GM12801 (cell line): Measurements from ENCODE around the gene RAP1GAP2.

Experiments used
- CTCF ChIP-seq: IDR thresholded peaks from one replicate; pipeline ENCODE4 v1.5.1; 2011; ENCODE audit warnings: control low read depth; ENCODE audit not compliant: insufficient read length; ENCODE audit errors: extremely low read depth

Gene RAP1GAP2

DNA sequence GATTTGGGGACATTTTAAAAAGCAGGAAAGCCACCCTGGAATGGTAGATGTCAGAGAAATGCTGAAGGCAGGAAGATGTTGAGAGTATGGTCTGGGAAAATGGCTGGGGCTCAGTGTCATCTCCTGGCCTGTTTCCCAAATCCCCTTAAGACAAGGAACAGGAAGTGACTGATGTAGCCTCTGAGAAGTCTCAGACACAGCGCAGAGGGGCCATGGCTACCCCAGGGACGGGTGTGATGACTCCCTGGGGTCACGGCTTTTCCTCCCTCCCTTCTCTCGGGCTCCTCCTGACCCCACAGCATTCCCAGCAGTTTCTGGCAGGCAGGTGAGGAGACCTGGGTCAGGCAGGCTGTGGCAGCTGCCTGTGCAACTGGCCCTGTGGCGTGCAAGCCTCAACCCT, 45.4 kb downstream of the RAP1GAP2 start:
- no peak for TF ChIP-seq CTCF

- TF ChIP-seq CTCF = no peak
These were observed 46.2 kb downstream of the RAP1GAP2 start for GRCh38 chr17:2842464-2842863.

GRCh38 chr17:2844416-2844815, 48.2 kb downstream of the RAP1GAP2 start:
- no peak for TF ChIP-seq CTCF

GRCh38 chr17:2847381-2848333, 51.4 kb downstream of the RAP1GAP2 start:
- no peak for TF ChIP-seq CTCF

DNA sequence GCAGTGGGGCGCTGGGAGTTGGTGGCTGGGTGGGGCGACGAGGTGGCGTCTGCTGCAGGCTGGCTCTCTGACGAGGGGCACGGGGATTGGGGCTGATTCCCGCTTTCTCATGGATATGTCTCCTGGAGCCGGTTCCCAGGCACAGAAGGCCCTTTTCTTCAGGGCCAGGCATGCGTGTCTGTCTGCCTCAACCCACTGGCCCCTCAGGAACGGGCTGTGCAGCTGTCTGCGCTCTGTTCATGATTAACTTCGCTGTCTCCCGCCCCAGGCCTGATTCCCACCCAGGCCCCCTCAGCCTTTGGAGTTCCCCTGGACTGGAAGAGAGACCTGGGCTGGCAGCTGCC, 53.1 kb downstream of the RAP1GAP2 start:
- TF ChIP-seq CTCF = no peak

DNA sequence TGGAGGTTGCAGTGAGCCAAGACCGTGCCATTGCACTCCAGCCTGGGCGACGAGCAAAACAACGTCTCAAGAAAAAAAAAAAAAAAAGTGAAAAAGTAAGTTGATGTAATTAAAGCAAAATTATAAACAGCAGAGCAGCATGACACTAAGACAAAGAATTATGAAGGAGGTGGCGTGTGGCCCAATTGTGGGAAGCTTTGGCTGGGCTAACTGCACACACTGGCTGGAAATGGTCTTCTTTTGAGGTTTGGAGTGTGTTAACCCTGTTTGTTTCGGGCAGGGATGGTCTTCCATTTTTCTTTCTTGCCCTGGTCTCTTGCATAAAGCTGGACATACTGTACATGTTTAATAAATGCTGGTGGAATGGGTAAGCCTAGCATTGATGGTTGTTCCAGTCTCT, 54.8 kb downstream of the RAP1GAP2 start:
- no peak for TF ChIP-seq CTCF

DNA sequence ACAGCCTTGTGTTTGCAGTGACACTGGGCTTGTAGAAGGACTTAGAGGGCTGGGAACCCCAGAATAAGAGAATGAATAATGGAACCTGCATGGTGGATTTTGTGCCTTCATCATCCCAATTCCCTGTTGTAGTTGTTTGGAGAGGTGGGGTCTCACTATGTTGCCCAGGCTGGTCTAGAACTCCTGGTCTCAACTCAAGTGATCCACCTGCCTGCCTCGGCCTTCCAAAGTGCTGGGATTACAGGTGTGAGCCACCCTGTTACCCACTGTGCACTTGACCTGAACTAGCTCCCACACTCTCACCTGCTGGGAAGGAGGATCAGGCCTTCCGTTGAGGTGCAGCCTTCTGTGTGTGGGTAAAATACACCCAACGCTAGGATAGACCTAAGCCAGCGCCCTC, 55.4 kb downstream of the RAP1GAP2 start:
- no peak for TF ChIP-seq CTCF
